K562 (cell line): ENCODE measurements around the gene HSPB8. TPM values are rescaled to one million over a fixed set of nuclear protein-coding genes. Genes with fewer than 3 reads are reported as not detected.

ENCODE experiments used
- ATAC-seq: fragments of 200-7000 bp; cut with Tn5 transposase; 3 replicates; pipeline ENCODE4 v1.9.1; 2020; ENCODE audit warnings: moderate library complexity
- BruUV-seq: library from RNA; stranded (reverse); fragments of 400-500 nt; replicated peaks from 2 replicates; lab custom pipeline; 2021; lab: Mats Ljungman, UMichigan
- CTCF ChIA-PET: fragments of 300-600 bp; formaldehyde crosslinking; extraction: SDS; loops from one replicate; lab custom pipeline; 2021; ENCODE audit warnings: low intra/inter-chr PET ratio; lab: Yijun Ruan, JAX
- POLR2A ChIA-PET: fragments of 300-600, 350-650 bp; sonication (Branson Sonifier 250); formaldehyde crosslinking; extraction: SDS; loops from one replicate; lab custom pipeline; 2021; ENCODE audit warnings: antibody characterized with exemption, inconsistent platforms; lab: Yijun Ruan, JAX
- DNase-seq, 4 experiments: peaks; one replicate each; pipeline versions ENCODE4 v3.0.0 to v3.0.0-alpha.2; 2011 to 2018; ENCODE audit warnings: low spot score in 3 of 4, mixed read lengths in 3 of 4; ENCODE audit errors: extremely low read depth in 1 of 4
- FAIRE-seq: peaks from 2 replicates; lab custom pipeline; 2011; peaks lifted over from hg19 to GRCh38; lab: Jason Lieb, UNC
- H2AFZ ChIP-seq: 2 replicates; pipeline ENCODE4 v1.6.0; 2011; ENCODE audit warnings: low read depth, low read length, control low read depth, inconsistent platforms
- H3K27ac ChIP-seq: fragments of 200-600 bp; 3 replicates; pipeline ENCODE4 v1.8.0; 2011; ENCODE audit warnings: low read depth, mild to moderate bottlenecking, control low read depth, inconsistent platforms, low read length, moderate library complexity, mixed read lengths; ENCODE audit errors: extremely low read depth
- H3K27me3 ChIP-seq, 2 experiments: fragments of 300-600 bp in 1 of 2; 2 replicates in 1 of 2; 3 replicates in 1 of 2; pipeline versions ENCODE4 v1.6.0 to v1.8.0; 2011; ENCODE audit warnings: inconsistent platforms in 2 of 2, low read length in 2 of 2, mild to moderate bottlenecking in 1 of 2, mixed read lengths in 1 of 2, moderate library complexity in 1 of 2; ENCODE audit not compliant: control insufficient read depth in 2 of 2, insufficient read depth in 2 of 2
- H3K36me3 ChIP-seq: fragments of 300-600 bp; 3 replicates; pipeline ENCODE4 v1.8.0; 2011; ENCODE audit warnings: mild to moderate bottlenecking, low read length, inconsistent platforms; ENCODE audit not compliant: control insufficient read depth, insufficient read depth
- H3K4me1 ChIP-seq, 2 experiments: fragments of 200-600 bp in 1 of 2; replicated peaks in 1 of 2; 2 replicates in 1 of 2; 3 replicates in 1 of 2; pipeline versions ENCODE4 v1.5.1 to v1.8.0; 2011; ENCODE audit warnings: inconsistent platforms in 2 of 2, low read length in 2 of 2, mild to moderate bottlenecking in 1 of 2, mixed read lengths in 1 of 2, moderate library complexity in 1 of 2; ENCODE audit not compliant: control insufficient read depth in 2 of 2, insufficient read depth in 2 of 2
- H3K4me2 ChIP-seq: 2 replicates; pipeline ENCODE4 v1.6.1; 2011; ENCODE audit warnings: low read length, control low read depth, inconsistent platforms, mixed read lengths; ENCODE audit not compliant: insufficient read depth
- H3K4me3 ChIP-seq: fragments of 200-600 bp; sonication (generic), shearing (Covaris generic); 2 replicates; pipeline ENCODE4 v1.5.1; 2016; ENCODE audit warnings: control low read depth, inconsistent platforms
- H3K79me2 ChIP-seq: fragments of 200-600 bp; 3 replicates; pipeline ENCODE4 v1.8.0; 2011; ENCODE audit warnings: low read length, inconsistent platforms; ENCODE audit not compliant: control insufficient read depth, insufficient read depth
- H3K9ac ChIP-seq, 2 experiments: 2 replicates each; pipeline versions ENCODE4 v1.6.0 to v1.6.1; 2011; ENCODE audit warnings: low read depth in 2 of 2, low read length in 2 of 2, control low read depth in 1 of 2, inconsistent platforms in 1 of 2, mild to moderate bottlenecking in 1 of 2, mixed read lengths in 1 of 2; ENCODE audit not compliant: insufficient read depth in 1 of 2
- H3K9me1 ChIP-seq: one replicate; pipeline ENCODE4 v1.6.0; 2011; ENCODE audit warnings: inconsistent platforms, mild to moderate bottlenecking, low read length, moderate library complexity; ENCODE audit not compliant: control insufficient read depth, insufficient read depth
- H3K9me3 ChIP-seq: replicated peaks from 2 replicates; pipeline ENCODE4 v1.5.1; 2011; ENCODE audit warnings: low read depth, low read length, inconsistent platforms; ENCODE audit not compliant: control insufficient read depth, insufficient read depth
- H4K20me1 ChIP-seq: replicated peaks from 2 replicates; pipeline ENCODE4 v1.6.1; 2011; ENCODE audit warnings: low read length, inconsistent platforms, mixed read lengths; ENCODE audit not compliant: control insufficient read depth, insufficient read depth
- FOXP1 ChIP-seq: sonication (generic); formaldehyde crosslinking; IDR thresholded peaks from 2 replicates; pipeline ENCODE4 v1.8.0; 2022; ENCODE audit warnings: mild to moderate bottlenecking, missing genetic modification reagents
- MAFG ChIP-seq: fragments of 450-650 bp; conservative IDR thresholded peaks from 2 replicates; pipeline ENCODE4 v1.6.1; 2016; ENCODE audit warnings: missing genetic modification characterization, missing compliant biosample characterization
- MECOM ChIP-seq: fragments of 250-450 bp; sonication (Bioruptor Pico); IDR thresholded peaks from 2 replicates; pipeline ENCODE4 v1.8.0; 2022; ENCODE audit warnings: inconsistent platforms
- NFE2 ChIP-seq: IDR thresholded peaks from 2 replicates; pipeline ENCODE4 v1.6.1; 2014; ENCODE audit warnings: antibody characterized with exemption, low read depth
- PHTF2 ChIP-seq: fragments of 250-450 bp; sonication (Bioruptor Pico); IDR thresholded peaks from 2 replicates; pipeline ENCODE4 v1.5.0; 2021; ENCODE audit warnings: mild to moderate bottlenecking
- SMARCA4 ChIP-seq: fragments of 450-650 bp; IDR thresholded peaks from 2 replicates; pipeline ENCODE4 v1.6.1; 2016
- WGBS: fragments of 100-300 bp; shearing (Covaris generic); methylation state at CpG from one replicate; pipeline ENCODE4 v1.1.6; 2016; ENCODE audit warnings: low coverage, mixed read lengths; ENCODE audit not compliant: insufficient coverage; ENCODE audit errors: missing lambda C conversion rate; 5-methylcytosine and 5-hydroxymethylcytosine counted together
- in situ Hi-C: fragments of 300-500 bp; cut with MboI; formaldehyde crosslinking; loops from 4 replicates; pipeline ENCODE4 v1.15.0; 2018; ENCODE audit warnings: inconsistent platforms, mixed read lengths
- intact Hi-C: fragments of 100-400 bp; cut with micrococcal nuclease; formaldehyde crosslinking; loops from 2 replicates; pipeline ENCODE4 v1.14.2; 2022
- polyA plus RNA-seq, 8 experiments: library from polyadenylated mRNA; depleted of rRNA in 4 of 8; stranded (reverse) in 5 of 8; unstranded in 3 of 8; fragments of >200 nt; fragmentation: Nextera tagmentation in 2 of 8; fragmentation: Illumina TruSeq in 1 of 8; extraction: Ambion mirVana in 2 of 8; extraction: Trizol in 1 of 8; gene quantifications; 2 replicates each; pipeline versions ENCODE4 v1.2.1 to v1.2.3, GENCODE V29; 2011 to 2014; ENCODE audit warnings: inconsistent platforms in 1 of 8, missing spikeins in 1 of 8
- total RNA-seq, 7 experiments: library from RNA; depleted of rRNA in 6 of 7; stranded (reverse); fragments of >200 nt in 6 of 7; fragmentation: Illumina TruSeq in 2 of 7; extraction: Trizol in 2 of 7; gene quantifications; 2 replicates each; pipeline versions ENCODE4 v1.2.1 to v1.2.3, GENCODE V29; 2011 to 2021; ENCODE audit warnings: low replicate concordance in 1 of 7
- TF ChIP-seq, protein P1 (sequence below), 2 experiments: fragments of 450-650 bp in 1 of 2; sonication (generic) in 1 of 2; formaldehyde crosslinking in 1 of 2; IDR thresholded peaks in 1 of 2; conservative IDR thresholded peaks in 1 of 2; 2 replicates each; pipeline versions ENCODE4 v1.6.1 to v1.8.1; 2016 to 2023; ENCODE audit warnings: mild to moderate bottlenecking in 2 of 2, moderate library complexity in 2 of 2, inconsistent platforms in 1 of 2, missing genetic modification reagents in 1 of 2
- TF ChIP-seq, protein P2 (sequence below), 2 experiments: fragments of 450-650 bp in 1 of 2; sonication (generic) in 1 of 2; formaldehyde crosslinking in 1 of 2; IDR thresholded peaks; 2 replicates each; pipeline versions ENCODE4 v1.7.1 to v1.9.0; 2016 to 2022; ENCODE audit warnings: inconsistent platforms in 1 of 2, mild to moderate bottlenecking in 1 of 2, missing genetic modification reagents in 1 of 2
- TF ChIP-seq, protein P3 (sequence below): fragments of 450-650 bp; IDR thresholded peaks from 2 replicates; pipeline ENCODE4 v1.6.1; 2018; ENCODE audit not compliant: partially characterized antibody

The HSPB8 gene
- total and polyA plus RNA-seq, 9 of the 15 experiments (the other 6 are each of a cell fraction or from before 2014, with no cell fraction given): 0.13 TPM; not detected in 8

DNA sequence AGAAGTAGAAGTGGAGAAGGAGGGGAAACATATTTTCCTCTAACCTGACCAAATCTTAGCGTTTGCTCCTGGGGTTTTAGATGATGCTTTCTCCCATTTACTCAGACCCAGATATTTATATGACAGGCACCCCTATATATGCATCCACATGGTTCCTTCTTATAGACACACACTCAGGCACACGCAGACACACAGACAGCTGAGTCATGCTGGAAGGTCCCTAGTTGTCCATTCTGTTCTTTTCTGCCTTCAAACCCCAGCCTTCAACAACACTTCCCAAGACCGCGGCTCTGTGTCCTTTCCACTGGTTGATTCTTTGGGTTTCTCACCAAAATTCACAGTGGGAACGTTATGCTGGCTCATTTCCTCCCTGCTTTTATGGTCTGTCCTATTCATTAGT, 52.1 kb downstream of the HSPB8 start:
- Histone ChIP-seq H3K79me2 (no peaks in the 10 kb centered on the region), H3K9me1 (no peaks in the 10 kb centered on the region), H3K27ac (no peak overlapping the region), H3K9me3 (no peaks in the 10 kb centered on the region), H4K20me1 (no peaks in the 10 kb centered on the region), H3K4me2 (no peak overlapping the region), H2AFZ (peak overlapping the region; percentile 99), H3K27me3 (peaks cover 0 to 4% of the 10 kb centered on the region in 2 experiments; a peak in 1 of 5 replicates), H3K9ac (no peak overlapping the region), H3K4me3 (no peak overlapping the region), H3K36me3 (no peaks in the 10 kb centered on the region), H3K4me1 (no peaks in the 10 kb centered on the region; a peak in 1 of 5 replicates)
- in situ Hi-C loops (no loop called here), intact Hi-C loops (no loop called here)
- DNase-seq (no peak), FAIRE-seq (no peak), ATAC-seq (no peak)
- 2% methylated on average over 5 of the region's 5 CpGs for WGBS
- POLR2A ChIA-PET: no interaction called here
- BruUV-seq: no TSS peak
- CTCF ChIA-PET: no interaction called here
- TF ChIP-seq, protein P1, sequence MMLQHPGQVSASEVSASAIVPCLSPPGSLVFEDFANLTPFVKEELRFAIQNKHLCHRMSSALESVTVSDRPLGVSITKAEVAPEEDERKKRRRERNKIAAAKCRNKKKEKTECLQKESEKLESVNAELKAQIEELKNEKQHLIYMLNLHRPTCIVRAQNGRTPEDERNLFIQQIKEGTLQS (IDR thresholded peaks at IDR 0.05): no peak
- TF ChIP-seq, protein P1 (CRISPR knock-in tag; conservative IDR thresholded peaks at IDR 0.05): no peak
- TF ChIP-seq SMARCA4: no peak
- no peak for TF ChIP-seq FOXP1 (CRISPR knock-in tag)
- no peak for TF ChIP-seq PHTF2 (CRISPR knock-in tag)
- TF ChIP-seq MAFG (tag): peak; percentile 64
- TF ChIP-seq, protein P2, sequence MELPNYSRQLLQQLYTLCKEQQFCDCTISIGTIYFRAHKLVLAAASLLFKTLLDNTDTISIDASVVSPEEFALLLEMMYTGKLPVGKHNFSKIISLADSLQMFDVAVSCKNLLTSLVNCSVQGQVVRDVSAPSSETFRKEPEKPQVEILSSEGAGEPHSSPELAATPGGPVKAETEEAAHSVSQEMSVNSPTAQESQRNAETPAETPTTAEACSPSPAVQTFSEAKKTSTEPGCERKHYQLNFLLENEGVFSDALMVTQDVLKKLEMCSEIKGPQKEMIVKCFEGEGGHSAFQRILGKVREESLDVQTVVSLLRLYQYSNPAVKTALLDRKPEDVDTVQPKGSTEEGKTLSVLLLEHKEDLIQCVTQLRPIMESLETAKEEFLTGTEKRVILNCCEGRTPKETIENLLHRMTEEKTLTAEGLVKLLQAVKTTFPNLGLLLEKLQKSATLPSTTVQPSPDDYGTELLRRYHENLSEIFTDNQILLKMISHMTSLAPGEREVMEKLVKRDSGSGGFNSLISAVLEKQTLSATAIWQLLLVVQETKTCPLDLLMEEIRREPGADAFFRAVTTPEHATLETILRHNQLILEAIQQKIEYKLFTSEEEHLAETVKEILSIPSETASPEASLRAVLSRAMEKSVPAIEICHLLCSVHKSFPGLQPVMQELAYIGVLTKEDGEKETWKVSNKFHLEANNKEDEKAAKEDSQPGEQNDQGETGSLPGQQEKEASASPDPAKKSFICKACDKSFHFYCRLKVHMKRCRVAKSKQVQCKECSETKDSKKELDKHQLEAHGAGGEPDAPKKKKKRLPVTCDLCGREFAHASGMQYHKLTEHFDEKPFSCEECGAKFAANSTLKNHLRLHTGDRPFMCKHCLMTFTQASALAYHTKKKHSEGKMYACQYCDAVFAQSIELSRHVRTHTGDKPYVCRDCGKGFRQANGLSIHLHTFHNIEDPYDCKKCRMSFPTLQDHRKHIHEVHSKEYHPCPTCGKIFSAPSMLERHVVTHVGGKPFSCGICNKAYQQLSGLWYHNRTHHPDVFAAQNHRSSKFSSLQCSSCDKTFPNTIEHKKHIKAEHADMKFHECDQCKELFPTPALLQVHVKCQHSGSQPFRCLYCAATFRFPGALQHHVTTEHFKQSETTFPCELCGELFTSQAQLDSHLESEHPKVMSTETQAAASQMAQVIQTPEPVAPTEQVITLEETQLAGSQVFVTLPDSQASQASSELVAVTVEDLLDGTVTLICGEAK (IDR thresholded peaks at IDR 0.05): no peak
- TF ChIP-seq, protein P2 (CRISPR knock-in tag; IDR thresholded peaks at IDR 0.05): no peak
- TF ChIP-seq MECOM: no peak
- peak; percentile 68 for TF ChIP-seq NFE2
- TF ChIP-seq, protein P3, sequence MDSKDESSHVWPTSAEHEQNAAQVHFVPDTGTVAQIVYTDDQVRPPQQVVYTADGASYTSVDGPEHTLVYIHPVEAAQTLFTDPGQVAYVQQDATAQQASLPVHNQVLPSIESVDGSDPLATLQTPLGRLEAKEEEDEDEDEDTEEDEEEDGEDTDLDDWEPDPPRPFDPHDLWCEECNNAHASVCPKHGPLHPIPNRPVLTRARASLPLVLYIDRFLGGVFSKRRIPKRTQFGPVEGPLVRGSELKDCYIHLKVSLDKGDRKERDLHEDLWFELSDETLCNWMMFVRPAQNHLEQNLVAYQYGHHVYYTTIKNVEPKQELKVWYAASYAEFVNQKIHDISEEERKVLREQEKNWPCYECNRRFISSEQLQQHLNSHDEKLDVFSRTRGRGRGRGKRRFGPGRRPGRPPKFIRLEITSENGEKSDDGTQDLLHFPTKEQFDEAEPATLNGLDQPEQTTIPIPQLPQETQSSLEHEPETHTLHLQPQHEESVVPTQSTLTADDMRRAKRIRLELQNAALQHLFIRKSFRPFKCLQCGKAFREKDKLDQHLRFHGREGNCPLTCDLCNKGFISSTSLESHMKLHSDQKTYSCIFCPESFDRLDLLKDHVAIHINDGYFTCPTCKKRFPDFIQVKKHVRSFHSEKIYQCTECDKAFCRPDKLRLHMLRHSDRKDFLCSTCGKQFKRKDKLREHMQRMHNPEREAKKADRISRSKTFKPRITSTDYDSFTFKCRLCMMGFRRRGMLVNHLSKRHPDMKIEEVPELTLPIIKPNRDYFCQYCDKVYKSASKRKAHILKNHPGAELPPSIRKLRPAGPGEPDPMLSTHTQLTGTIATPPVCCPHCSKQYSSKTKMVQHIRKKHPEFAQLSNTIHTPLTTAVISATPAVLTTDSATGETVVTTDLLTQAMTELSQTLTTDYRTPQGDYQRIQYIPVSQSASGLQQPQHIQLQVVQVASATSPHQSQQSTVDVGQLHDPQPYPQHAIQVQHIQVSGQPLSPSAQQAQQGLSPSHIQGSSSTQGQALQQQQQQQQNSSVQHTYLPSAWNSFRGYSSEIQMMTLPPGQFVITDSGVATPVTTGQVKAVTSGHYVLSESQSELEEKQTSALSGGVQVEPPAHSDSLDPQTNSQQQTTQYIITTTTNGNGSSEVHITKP: peak; percentile 86
